ENCODE measurements around the gene ZCCHC8. TPM values are rescaled to one million over a fixed set of nuclear protein-coding genes. Genes with fewer than 3 reads are reported as not detected.
A peak's percentile ranks its signal among the peaks of the same experiment; 100 is the strongest.

The ZCCHC8 gene
- total RNA-seq, 1 donor from 2014 or later, result 27.6 TPM

DNA sequence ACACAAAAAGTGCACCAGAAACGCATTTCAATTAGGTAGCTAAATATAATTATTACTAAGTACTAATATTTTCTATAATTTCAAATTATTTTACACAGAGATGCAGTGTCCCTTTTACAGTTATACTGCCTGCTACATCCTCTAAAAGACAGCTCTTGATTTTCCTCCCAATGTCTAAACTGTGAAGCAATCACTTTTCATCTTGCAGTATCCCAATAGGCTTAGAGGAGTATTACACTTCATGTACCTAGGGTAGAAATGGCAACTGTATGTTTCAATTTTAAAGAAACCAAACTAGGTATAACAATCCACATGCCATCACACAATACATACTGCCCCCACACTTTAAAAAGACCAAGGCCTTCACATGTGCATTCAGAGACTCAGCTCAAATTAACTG lies 18.7 kb upstream of the ZCCHC8 start:
- H3K27ac Mint-ChIP-seq (ENCODE audit: unreplicated experiment), result no peak overlapping the region
- H3K4me1 Mint-ChIP-seq (ENCODE audit: unreplicated experiment), result peaks cover 61% of the 10 kb centered on the region
- peaks cover 65% of the 10 kb centered on the region for H3K36me3 Mint-ChIP-seq (ENCODE audit: unreplicated experiment)

GRCh38 chr12:122518908-122519307 lies 18.2 kb upstream of the ZCCHC8 start:
- H3K4me1 Mint-ChIP-seq (ENCODE audit: unreplicated experiment), result peaks cover 56% of the 10 kb centered on the region
- peaks cover 66% of the 10 kb centered on the region for H3K36me3 Mint-ChIP-seq (ENCODE audit: unreplicated experiment)
- H3K9me3 Mint-ChIP-seq (ENCODE audit: unreplicated experiment), result no peaks in the 10 kb centered on the region
- TF ChIP-seq, protein P1, sequence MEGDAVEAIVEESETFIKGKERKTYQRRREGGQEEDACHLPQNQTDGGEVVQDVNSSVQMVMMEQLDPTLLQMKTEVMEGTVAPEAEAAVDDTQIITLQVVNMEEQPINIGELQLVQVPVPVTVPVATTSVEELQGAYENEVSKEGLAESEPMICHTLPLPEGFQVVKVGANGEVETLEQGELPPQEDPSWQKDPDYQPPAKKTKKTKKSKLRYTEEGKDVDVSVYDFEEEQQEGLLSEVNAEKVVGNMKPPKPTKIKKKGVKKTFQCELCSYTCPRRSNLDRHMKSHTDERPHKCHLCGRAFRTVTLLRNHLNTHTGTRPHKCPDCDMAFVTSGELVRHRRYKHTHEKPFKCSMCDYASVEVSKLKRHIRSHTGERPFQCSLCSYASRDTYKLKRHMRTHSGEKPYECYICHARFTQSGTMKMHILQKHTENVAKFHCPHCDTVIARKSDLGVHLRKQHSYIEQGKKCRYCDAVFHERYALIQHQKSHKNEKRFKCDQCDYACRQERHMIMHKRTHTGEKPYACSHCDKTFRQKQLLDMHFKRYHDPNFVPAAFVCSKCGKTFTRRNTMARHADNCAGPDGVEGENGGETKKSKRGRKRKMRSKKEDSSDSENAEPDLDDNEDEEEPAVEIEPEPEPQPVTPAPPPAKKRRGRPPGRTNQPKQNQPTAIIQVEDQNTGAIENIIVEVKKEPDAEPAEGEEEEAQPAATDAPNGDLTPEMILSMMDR (IDR thresholded peaks at IDR 0.05), result no peak
- DNase-seq (ENCODE audit: extremely low spot score, unreplicated experiment), result no peak
- H3K27me3 Mint-ChIP-seq (ENCODE audit: unreplicated experiment), result no peaks in the 10 kb centered on the region
- H3K27ac Mint-ChIP-seq (ENCODE audit: unreplicated experiment), result peak overlapping the region; percentile 67
- H3K4me3 Mint-ChIP-seq (ENCODE audit: unreplicated experiment), result peak overlapping the region; percentile 5

More for the DNA sequence above, 18.7 kb upstream of the ZCCHC8 start:
- no peaks in the 10 kb centered on the region for H3K27me3 Mint-ChIP-seq (ENCODE audit: unreplicated experiment)
- TF ChIP-seq, protein P1 (IDR thresholded peaks at IDR 0.05), result no peak
- no peak for DNase-seq (ENCODE audit: extremely low spot score, unreplicated experiment)
- H3K9me3 Mint-ChIP-seq (ENCODE audit: unreplicated experiment), result no peaks in the 10 kb centered on the region
- no peak overlapping the region for H3K4me3 Mint-ChIP-seq (ENCODE audit: unreplicated experiment)

- Mint-ChIP-seq H3K36me3 (ENCODE audit: unreplicated experiment) (peaks cover 71% of the 10 kb centered on the region), H3K4me3 (ENCODE audit: unreplicated experiment) (no peak overlapping the region), H3K27me3 (ENCODE audit: unreplicated experiment) (no peaks in the 10 kb centered on the region), H3K27ac (ENCODE audit: unreplicated experiment) (peak overlapping the region; percentile 66), H3K4me1 (ENCODE audit: unreplicated experiment) (peaks cover 46% of the 10 kb centered on the region), H3K9me3 (ENCODE audit: unreplicated experiment) (no peaks in the 10 kb centered on the region)
- TF ChIP-seq, protein P1 (IDR thresholded peaks at IDR 0.05), result no peak
- no peak for DNase-seq (ENCODE audit: extremely low spot score, unreplicated experiment)
Observed at GRCh38 chr12:122517877-122518276, 17.1 kb upstream of the ZCCHC8 start.

GRCh38 chr12:122516544-122517361 lies 16.0 kb upstream of the ZCCHC8 start:
- no peak overlapping the region for H3K4me3 Mint-ChIP-seq (ENCODE audit: unreplicated experiment)
- peak overlapping the region; percentile 66 for H3K27ac Mint-ChIP-seq (ENCODE audit: unreplicated experiment)
- peaks cover 70% of the 10 kb centered on the region for H3K36me3 Mint-ChIP-seq (ENCODE audit: unreplicated experiment)
- DNase-seq (ENCODE audit: extremely low spot score, unreplicated experiment), result no peak
- H3K27me3 Mint-ChIP-seq (ENCODE audit: unreplicated experiment), result no peaks in the 10 kb centered on the region
- no peaks in the 10 kb centered on the region for H3K9me3 Mint-ChIP-seq (ENCODE audit: unreplicated experiment)
- TF ChIP-seq, protein P1 (IDR thresholded peaks at IDR 0.05), result no peak
- peaks cover 37% of the 10 kb centered on the region for H3K4me1 Mint-ChIP-seq (ENCODE audit: unreplicated experiment)

DNA sequence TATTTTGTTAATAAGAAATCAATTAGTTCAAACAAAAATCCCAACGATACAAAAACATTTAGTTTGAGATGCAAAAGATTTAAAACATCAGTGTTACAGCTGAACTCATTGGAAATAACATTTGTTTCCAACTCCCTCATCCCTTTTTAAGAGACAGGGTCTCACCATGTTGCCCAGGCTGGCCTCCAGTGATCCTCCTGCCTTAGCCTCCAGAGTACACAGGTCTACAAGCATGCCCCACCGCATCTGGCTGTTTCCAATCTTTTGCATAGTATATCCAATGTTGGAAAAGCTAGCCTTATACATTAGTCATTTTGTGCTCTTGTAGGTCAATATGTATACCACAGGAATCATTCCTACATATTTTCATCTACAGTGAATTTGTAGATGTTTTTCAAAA lies 14.5 kb upstream of the ZCCHC8 start:
- no peak overlapping the region for H3K4me3 Mint-ChIP-seq (ENCODE audit: unreplicated experiment)
- H3K4me1 Mint-ChIP-seq (ENCODE audit: unreplicated experiment), result peaks cover 29% of the 10 kb centered on the region
- no peaks in the 10 kb centered on the region for H3K27me3 Mint-ChIP-seq (ENCODE audit: unreplicated experiment)
- no peak for DNase-seq (ENCODE audit: extremely low spot score, unreplicated experiment)
- TF ChIP-seq, protein P1 (IDR thresholded peaks at IDR 0.05), result no peak
- H3K27ac Mint-ChIP-seq (ENCODE audit: unreplicated experiment), result peak overlapping the region; percentile 10
- H3K36me3 Mint-ChIP-seq (ENCODE audit: unreplicated experiment), result peaks cover 67% of the 10 kb centered on the region
- no peaks in the 10 kb centered on the region for H3K9me3 Mint-ChIP-seq (ENCODE audit: unreplicated experiment)
